Daoy (cell line): ENCODE data around the gene TNS3. TPM values are rescaled to one million over a fixed set of nuclear protein-coding genes. Genes with fewer than 3 reads are reported as not detected.

ENCODE experiments used
- DNase-seq: peaks from one replicate; pipeline ENCODE4 v3.0.0-alpha.2; 2015; ENCODE audit warnings: low read depth
- total RNA-seq: library from RNA; depleted of rRNA; stranded (reverse); fragments of >200 nt; shearing (Covaris generic); gene quantifications from 2 replicates; pipeline ENCODE4 v1.2.3, GENCODE V29; 2014

TNS3 gene
- total RNA-seq, 1 experiment from 2014 or later: 58.3 TPM

DNA sequence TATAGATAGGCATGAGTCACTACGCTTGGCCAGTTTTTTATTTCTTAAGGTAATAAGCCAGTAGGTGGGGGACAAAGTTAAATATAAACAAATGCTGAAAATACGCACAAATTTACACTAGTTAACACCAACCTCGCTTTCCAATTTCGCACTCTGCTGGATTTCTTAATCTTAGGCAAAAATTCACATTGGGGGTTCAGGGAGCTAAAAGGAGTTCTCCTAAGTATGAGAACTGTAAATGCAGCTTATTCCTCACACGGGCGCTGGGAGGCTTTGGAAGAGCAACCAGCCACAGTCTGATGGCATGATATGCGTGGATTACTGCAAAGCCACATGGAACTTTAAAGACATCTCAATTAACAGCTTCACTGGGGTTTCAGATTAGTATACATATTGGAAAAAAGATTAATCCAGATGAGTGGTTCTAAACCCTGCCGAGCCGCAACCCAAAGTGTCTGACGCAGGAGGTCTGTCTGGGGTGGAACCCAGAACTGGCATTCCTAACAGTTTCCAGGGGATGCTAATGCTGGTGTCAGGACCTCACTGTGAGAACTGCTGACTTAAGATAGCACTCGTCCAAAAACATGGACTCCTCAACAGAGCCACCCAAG lies 16.2 kb downstream of the TNS3 start:
- DNase-seq: no peak

GRCh38 chr7:47563521-47563920 lies 18.4 kb downstream of the TNS3 start:
- no peak for DNase-seq

DNA sequence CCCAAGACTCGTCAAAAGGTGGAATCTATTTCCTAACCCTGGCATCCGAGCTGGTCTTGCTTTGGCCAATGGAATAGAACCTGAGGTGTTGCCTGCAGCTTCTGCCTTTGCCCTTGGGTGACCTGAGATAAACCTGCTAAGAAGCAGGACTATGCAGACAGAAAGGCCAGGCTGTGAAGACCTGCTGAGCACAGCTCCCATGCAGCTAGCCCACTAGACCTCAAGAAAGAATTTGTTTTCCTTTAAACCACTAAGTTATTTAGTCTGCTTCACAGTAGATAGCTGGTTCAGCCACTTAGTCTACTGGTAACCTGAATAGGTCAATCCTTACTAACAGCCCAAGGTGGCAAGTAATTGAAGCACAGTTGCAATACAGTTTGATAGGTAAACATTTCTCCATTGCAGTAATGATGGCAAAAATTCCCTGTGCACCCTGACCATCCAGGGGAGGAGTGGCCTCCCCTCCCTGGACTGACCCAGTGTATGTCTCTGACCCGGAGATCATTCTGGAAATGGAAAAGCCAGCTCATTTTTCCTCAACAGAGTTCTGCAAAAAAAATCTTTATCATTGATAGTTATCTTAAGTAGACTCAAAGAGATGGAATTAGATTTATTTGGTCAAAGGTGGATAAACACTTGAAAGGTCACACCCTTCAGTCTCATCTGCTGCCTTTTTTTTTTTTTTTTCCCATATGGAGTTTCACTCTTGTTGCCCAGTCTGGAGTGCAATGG lies 20.0 kb downstream of the TNS3 start:
- no peak for DNase-seq

- DNase-seq: no peak
These were observed 22.3 kb downstream of the TNS3 start for GRCh38 chr7:47559306-47560220.

- peak; percentile 79 for DNase-seq
These were observed 23.9 kb downstream of the TNS3 start for GRCh38 chr7:47557694-47558670.

GRCh38 chr7:47557317-47557693 lies 24.6 kb downstream of the TNS3 start:
- DNase-seq: no peak

DNA sequence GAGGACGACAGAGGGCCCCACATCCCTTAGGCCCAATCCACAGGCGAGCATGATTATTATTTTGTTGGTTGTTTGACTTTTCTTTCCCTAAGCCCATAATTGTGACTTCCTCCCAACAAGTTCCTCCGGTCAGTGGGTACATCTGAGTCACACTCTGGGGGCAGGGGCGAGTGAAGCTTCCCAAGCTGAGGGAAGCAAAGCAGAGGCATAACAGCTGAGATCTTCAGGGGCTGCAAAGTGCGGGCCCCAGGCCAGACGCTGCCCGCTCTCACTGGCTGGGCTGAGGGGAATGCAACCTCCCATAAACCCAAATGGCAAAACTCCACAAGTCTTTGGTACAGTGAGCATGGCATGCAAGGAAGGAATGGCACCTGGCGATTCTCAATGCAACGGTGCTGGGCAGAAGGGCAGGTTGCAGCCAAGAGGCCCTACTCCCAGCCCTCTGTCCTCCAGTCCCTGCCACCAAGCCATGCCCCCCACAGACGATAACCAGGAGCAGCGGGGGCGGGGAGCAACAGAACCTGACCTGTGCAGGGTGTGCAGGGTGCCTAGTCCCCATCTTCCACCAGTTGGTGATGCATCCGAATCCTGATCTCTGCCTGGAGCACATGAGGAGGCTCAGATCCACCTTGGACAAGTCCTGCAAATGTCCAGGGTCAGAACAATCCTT lies 25.3 kb downstream of the TNS3 start:
- peak; percentile 58 for DNase-seq

DNA sequence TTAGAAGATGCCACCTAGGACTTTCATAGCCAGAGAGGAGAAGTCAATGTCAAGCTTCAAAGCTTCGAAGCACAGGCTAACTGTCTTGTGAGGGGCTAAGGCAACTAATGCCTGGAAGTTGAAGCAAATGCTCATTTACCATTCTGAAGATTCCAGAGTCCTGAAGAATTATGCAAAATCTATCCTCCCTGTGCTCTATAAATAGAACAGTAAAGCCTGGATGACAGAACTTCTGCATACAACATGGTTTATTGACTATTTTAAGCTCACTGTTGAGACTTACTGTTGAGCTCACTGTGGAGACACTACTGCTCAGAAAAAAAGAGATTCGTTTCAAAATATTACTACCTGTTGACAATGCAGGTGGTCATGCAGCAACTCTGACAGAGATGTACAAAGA lies 28.6 kb downstream of the TNS3 start:
- DNase-seq: no peak

DNA sequence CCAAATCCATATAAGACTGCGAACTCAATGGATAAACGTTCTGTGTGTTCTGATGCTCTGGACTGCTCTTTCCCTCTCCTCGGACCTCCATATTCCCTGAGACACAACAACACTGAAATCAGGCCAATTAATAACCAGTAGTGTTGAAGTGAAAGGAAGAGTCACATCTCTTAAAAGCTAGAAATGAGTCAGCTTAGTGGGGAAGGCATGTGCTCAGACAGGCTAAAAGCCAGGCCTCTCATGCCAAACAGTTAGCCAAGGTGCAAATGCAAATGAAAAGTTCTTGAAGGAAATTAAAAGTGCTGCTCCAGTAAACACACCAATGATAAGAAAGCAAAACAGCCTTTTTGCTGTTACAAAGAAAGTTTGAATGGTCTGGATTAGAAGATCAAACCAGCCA lies 29.3 kb downstream of the TNS3 start:
- DNase-seq: peak; percentile 75

GRCh38 chr7:47551668-47552440 lies 30.1 kb downstream of the TNS3 start:
- DNase-seq: no peak

DNA sequence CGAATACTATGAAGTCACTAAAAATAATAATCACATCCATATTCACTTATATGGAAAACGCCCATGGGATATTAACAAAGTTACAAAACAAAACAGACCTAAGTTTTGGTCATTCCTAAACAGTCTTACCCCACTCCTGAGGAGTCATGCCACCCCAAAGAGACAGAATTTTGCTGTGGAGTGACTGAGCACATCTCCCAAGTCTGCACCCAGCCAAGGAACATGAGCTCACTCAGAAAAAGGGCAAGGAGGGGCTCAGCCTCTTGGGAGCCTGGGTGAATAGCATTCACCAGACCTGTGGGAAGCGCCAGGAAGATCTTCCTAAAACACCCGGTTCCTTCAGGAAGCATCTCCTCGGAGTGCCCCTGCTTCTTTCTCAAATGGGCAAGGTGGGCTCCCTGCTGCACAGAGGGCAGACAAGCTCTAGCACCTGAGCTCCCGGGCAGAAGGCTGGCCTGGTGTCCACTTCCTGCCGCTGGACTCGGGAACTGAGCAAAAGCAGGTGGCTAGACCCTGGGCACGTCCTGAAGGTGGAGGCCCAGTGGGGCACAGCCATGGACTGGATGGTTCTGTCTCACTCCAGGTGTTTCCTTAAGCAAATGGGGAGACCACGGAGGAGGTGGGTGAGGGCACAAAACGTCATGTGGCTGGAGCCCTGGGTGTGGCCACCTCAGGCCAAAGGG lies 31.0 kb downstream of the TNS3 start:
- no peak for DNase-seq

DNA sequence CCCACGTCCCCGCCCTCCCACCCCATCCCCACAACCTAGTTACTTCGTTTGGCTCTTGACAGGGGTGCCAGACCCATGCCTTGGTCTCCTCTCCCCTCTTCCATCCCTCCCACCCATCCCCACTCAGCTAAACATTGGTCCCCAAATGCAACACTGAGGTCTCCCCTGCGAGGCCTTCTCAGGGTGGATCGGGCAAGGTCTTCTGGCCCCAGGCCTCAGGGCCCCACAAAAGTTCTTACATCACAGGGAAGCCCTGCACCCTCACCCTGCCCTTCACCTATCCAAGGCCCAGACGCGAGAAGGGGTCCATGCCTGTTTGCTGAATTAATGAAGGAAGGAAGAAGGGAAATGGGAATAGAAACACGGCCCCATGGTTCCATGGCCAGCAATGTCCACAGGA lies 32.0 kb downstream of the TNS3 start:
- DNase-seq: no peak

DNA sequence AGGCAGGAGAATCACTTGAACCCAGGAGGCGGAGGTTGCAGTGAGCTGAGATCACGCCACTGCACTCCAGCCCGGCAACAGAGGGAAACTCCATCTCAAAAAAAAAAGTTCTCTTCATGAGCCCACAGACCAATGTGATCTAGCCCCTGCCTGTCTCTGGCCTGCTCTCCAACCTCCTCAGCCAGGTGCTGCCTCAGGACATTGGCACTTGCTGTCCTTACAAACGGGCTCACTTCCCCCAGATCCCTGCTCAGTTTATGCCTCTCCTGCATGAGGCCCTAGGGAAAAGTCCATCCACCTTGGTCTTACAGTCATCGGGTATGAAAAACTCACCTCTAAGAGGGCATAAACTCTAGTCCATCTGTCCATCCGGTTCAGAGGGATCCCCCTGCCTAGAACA lies 32.5 kb downstream of the TNS3 start:
- no peak for DNase-seq

DNA sequence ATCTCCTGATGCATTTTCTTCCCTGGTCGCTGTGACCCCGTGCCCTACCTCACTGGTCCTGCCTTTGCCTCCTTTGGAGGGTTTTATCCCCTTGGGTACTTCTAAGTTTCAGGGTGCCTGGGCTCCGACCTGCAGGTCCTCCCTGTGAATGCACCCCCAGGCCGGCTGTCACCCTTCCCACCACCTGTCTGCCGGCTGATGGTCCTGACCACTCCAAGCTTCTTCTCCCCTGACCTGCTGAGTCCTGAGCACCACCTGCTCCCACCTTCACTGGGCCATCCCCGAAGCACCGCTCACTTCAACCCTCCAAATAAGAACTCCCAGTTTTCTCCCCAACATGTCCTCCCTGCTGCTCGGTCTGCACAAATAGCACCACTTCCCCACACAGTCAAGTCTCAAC lies 33.4 kb downstream of the TNS3 start:
- no peak for DNase-seq

DNA sequence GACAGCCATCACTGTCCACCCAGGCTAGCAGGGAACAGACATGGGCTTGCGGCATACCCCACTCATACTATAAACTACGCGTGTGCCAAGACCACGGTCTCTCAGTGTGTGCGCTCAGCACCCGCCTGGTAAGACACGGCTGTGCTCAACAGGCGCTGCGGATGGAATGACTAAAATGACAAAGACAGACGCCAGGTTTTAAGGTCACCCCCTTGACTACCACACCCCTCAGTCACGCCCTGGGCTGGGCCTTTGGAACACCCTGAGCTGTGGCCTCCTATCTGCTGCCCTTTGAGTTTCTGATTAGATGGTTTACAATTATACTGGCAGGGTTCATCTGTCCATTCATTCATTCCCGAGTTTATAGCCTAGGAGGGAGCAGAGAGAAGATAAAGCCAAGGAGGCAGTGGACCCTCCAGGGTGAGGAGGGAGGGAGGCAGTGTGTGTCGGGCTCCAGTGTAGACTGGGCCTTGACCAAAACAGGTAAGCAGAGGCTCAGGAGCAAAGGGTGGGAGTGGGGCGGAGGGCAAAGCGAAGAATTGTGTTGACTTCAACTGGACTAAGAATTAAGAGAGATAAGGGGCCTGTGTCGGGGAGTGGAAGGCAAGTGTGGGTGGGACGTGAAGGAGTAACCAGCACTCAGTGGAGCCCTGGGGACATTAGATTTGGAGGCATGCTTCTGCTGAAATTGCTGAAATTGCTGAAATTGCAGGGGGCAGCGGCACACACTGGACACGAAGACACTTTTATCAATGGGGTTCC lies 35.0 kb downstream of the TNS3 start:
- no peak for DNase-seq

- no peak for DNase-seq
These were observed 35.7 kb downstream of the TNS3 start for GRCh38 chr7:47546171-47546570.

- DNase-seq: no peak
These were observed 37.5 kb downstream of the TNS3 start for GRCh38 chr7:47544416-47544815.

GRCh38 chr7:47543714-47544113 lies 38.2 kb downstream of the TNS3 start:
- DNase-seq: no peak

DNA sequence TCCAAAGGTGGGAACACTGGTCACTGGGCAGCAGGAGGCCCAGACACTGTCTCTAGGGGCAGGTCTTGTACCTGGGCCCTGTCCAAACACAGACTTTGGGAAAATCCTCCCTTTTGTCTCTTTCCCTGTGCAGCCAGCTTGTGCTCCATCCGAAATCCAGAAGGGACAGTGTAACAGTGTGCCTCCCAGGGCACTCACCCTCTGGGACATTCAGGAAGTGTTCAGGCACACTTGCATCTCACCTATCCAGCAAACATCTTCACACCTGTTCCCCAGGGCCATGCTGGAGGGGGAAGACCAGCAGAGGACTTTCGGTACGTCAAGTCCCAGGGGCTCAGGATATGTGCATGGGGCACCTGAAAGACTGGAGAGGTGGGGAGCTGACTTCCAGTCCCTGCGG lies 38.9 kb downstream of the TNS3 start:
- no peak for DNase-seq
